AML-193 (cell line): Measurements from ENCODE around the gene CHD9.
"Not testable (repeated sequence)": the region's sequence is repeated elsewhere in the genome, so short reads cannot be mapped to it uniquely, and the experiment has no call there.

ENCODE experiments used
- DNase-seq, 2 experiments: peaks; one replicate each; lab custom pipeline; 2025; lab: John Stamatoyannopoulos, UW

The CHD9 gene

GRCh38 chr16:53207810-53208752 is 153.3 kb downstream of the CHD9 start:
- DNase-seq: peak; percentile 88

- no peak for DNase-seq
These were observed 154.6 kb downstream of the CHD9 start for GRCh38 chr16:53209429-53209828.

GRCh38 chr16:53209877-53210276 is 155.1 kb downstream of the CHD9 start:
- DNase-seq: no peak

- DNase-seq: no peak
These were observed 156.5 kb downstream of the CHD9 start for GRCh38 chr16:53211253-53211652.

GRCh38 chr16:53212893-53213223 is 158.1 kb downstream of the CHD9 start:
- no peak for DNase-seq

GRCh38 chr16:53213542-53213941 is 158.8 kb downstream of the CHD9 start:
- DNase-seq: no peak

- peak; percentile 78 to 82 for DNase-seq
These were observed 162.0 kb downstream of the CHD9 start for GRCh38 chr16:53216798-53217197.

- DNase-seq: no peak
These were observed 164.6 kb downstream of the CHD9 start for GRCh38 chr16:53219371-53219770.

- DNase-seq: peak; percentile 20 to 46
These were observed 165.1 kb downstream of the CHD9 start for GRCh38 chr16:53219795-53220454.

GRCh38 chr16:53220585-53220984 is 165.8 kb downstream of the CHD9 start:
- no peak for DNase-seq

- DNase-seq: peak; percentile 85 to 93
These were observed 170.3 kb downstream of the CHD9 start for GRCh38 chr16:53224951-53225533.

GRCh38 chr16:53232826-53233529 is 178.2 kb downstream of the CHD9 start:
- DNase-seq: no peak

GRCh38 chr16:53234836-53235235 is 180.0 kb downstream of the CHD9 start:
- no peak for DNase-seq

GRCh38 chr16:53235851-53236250 is 181.1 kb downstream of the CHD9 start:
- DNase-seq: no peak

- DNase-seq: no peak
These were observed 194.5 kb downstream of the CHD9 start for GRCh38 chr16:53249331-53249730.

GRCh38 chr16:53257001-53257400 is 202.2 kb downstream of the CHD9 start:
- DNase-seq: no peak

GRCh38 chr16:53258809-53259208 is 204.0 kb downstream of the CHD9 start:
- DNase-seq: no peak

- DNase-seq: no peak
These were observed 206.5 kb downstream of the CHD9 start for GRCh38 chr16:53261276-53261675.

- DNase-seq: no peak
These were observed 207.9 kb downstream of the CHD9 start for GRCh38 chr16:53262645-53263044.

GRCh38 chr16:53266156-53266555 is 211.4 kb downstream of the CHD9 start:
- no peak for DNase-seq

- DNase-seq: not testable (repeated sequence)
These were observed 223.7 kb downstream of the CHD9 start for GRCh38 chr16:53278498-53278897.

GRCh38 chr16:53281280-53281679 is 226.5 kb downstream of the CHD9 start:
- no peak for DNase-seq
